GM21526 (cell line): Measurements from ENCODE around the gene KDM6B.
"Not testable (repeated sequence)": the region's sequence is repeated elsewhere in the genome, so short reads cannot be mapped to it uniquely, and the experiment has no call there.

Experiments
- ATAC-seq: cut with Tn5 transposase; IDR thresholded peaks from one replicate; pipeline ENCODE4 v1.9.1; 2021; ENCODE audit warnings: moderate library complexity; ENCODE audit not compliant: unreplicated experiment, low FRiP score

Gene KDM6B

GRCh38 chr17:7833795-7834541, at the start of gene KDM6B:
TSS of gene KDM6B (plus strand) at chr17:7834217. CDS start at chr17:7845555, 11,338 bp downstream.
- ATAC-seq, result peak; percentile 31

GRCh38 chr17:7786866-7787265, 47.2 kb upstream of the KDM6B start:
- ATAC-seq, result no peak

- no peak for ATAC-seq
Observed at GRCh38 chr17:7789131-7789530, 44.9 kb upstream of the KDM6B start.

- no peak for ATAC-seq
Observed at GRCh38 chr17:7790150-7790549, 43.9 kb upstream of the KDM6B start.

GRCh38 chr17:7792611-7793010, 41.4 kb upstream of the KDM6B start:
- no peak for ATAC-seq

- no peak for ATAC-seq
Observed at GRCh38 chr17:7794075-7794663, 39.8 kb upstream of the KDM6B start.

- no peak for ATAC-seq
Observed at GRCh38 chr17:7797976-7798375, 36.0 kb upstream of the KDM6B start.

GRCh38 chr17:7798839-7799238, 35.2 kb upstream of the KDM6B start:
- no peak for ATAC-seq

GRCh38 chr17:7803981-7804380, 30.0 kb upstream of the KDM6B start:
- ATAC-seq, result no peak

- no peak for ATAC-seq
Observed at GRCh38 chr17:7806587-7806986, 27.4 kb upstream of the KDM6B start.

- no peak for ATAC-seq
Observed at GRCh38 chr17:7807206-7807605, 26.8 kb upstream of the KDM6B start.

GRCh38 chr17:7809086-7809790, 24.8 kb upstream of the KDM6B start:
- ATAC-seq, result no peak

GRCh38 chr17:7809791-7810343, 24.1 kb upstream of the KDM6B start:
- ATAC-seq, result not testable (repeated sequence)

- no peak for ATAC-seq
Observed at GRCh38 chr17:7811251-7811650, 22.8 kb upstream of the KDM6B start.

GRCh38 chr17:7814969-7815368, 19.0 kb upstream of the KDM6B start:
- no peak for ATAC-seq

- no peak for ATAC-seq
Observed at GRCh38 chr17:7816926-7817642, 16.9 kb upstream of the KDM6B start.

- no peak for ATAC-seq
Observed at GRCh38 chr17:7817643-7817964, 16.4 kb upstream of the KDM6B start.

- no peak for ATAC-seq
Observed at GRCh38 chr17:7818026-7818425, 16.0 kb upstream of the KDM6B start.

GRCh38 chr17:7818746-7819645, 15.0 kb upstream of the KDM6B start:
- ATAC-seq, result no peak

- no peak for ATAC-seq
Observed at GRCh38 chr17:7820231-7820630, 13.8 kb upstream of the KDM6B start.
